ENCODE measurements around the gene BIRC3. TPM values are rescaled to one million over a fixed set of nuclear protein-coding genes. Genes with fewer than 3 reads are reported as not detected.

The BIRC3 gene
- total RNA-seq, 2 experiments from 2014 or later = 79.0 to 80.0 TPM

DNA sequence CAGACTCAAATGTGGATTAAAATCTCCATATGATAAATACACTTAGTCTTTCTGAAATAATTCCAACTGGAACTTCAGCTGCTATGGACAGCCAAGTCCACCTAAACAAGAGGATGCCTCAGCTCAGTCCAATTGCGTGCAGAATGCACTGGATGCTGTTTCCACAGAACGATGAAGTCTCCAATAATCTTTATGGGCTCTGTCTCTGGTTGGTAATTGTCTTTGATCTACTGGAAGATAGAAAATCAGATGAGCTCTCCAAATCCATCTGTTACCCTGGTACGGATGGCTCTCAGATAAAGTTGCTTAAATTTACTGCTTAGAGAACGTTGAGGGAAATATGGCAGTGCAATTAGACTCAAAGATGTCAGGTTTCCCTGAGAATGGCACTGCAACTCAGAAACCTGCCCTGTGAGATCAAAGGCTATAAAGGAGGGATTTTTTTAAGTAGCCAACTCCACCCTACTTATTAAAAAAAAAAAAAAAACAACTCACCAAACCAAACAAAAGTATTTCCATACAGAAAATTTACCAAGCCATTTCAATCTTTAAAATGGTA, 859 bp upstream of the BIRC3 start:
- Mint-ChIP-seq H3K36me3 (ENCODE audit: low read depth) (peaks cover 30% of the 10 kb centered on the region), H3K27me3 (no peaks in the 10 kb centered on the region), H3K4me3 (peak overlapping the region; percentile 94), H3K27ac (peak overlapping the region; percentile 91), H3K9me3 (no peaks in the 10 kb centered on the region), H3K4me1 (peaks cover 63% of the 10 kb centered on the region)
- POLR2A ChIA-PET = interaction anchor here (0.7 to 1.6 kb wide), 6 partner anchors 9 to 122 kb away, joined by 3 to 5 read pairs (median 3); no protein-coding TSS in a partner anchor
- CTCF ChIA-PET = interaction anchor here (1.0 to 15.8 kb wide), 6 partner anchors 9 to 28 kb away, joined by 3 to 158 read pairs (median 4); no protein-coding TSS in a partner anchor
- no peak for DNase-seq

- H3K27me3 Mint-ChIP-seq = no peaks in the 10 kb centered on the region
- H3K9me3 Mint-ChIP-seq = no peaks in the 10 kb centered on the region
- H3K27ac Mint-ChIP-seq = peak overlapping the region; percentile 91
- H3K4me1 Mint-ChIP-seq = peaks cover 70% of the 10 kb centered on the region
- H3K4me3 Mint-ChIP-seq = peak overlapping the region; percentile 94
- DNase-seq = no peak
- POLR2A ChIA-PET = interaction anchor here (0.6 to 4.0 kb wide), 12 partner anchors 11 to 243 kb away, joined by 3 to 45 read pairs (median 4); partner anchors contain the start of gene BIRC2
- H3K36me3 Mint-ChIP-seq (ENCODE audit: low read depth) = peaks cover 43% of the 10 kb centered on the region
- CTCF ChIA-PET = interaction anchor here (0.8 to 15.8 kb wide), 9 partner anchors 10 to 32 kb away, joined by 3 to 158 read pairs (median 4); no protein-coding TSS in a partner anchor
Measured at GRCh38 chr11:102317768-102318103, 452 bp downstream of the BIRC3 start.

GRCh38 chr11:102318469-102318868, 1.2 kb downstream of the BIRC3 start:
- ChIA-PET POLR2A (interaction anchor here (0.8 to 4.0 kb wide), 10 partner anchors 11 to 242 kb away, joined by 3 to 45 read pairs (median 4); partner anchors contain the start of gene BIRC2), CTCF (interaction anchor here (0.8 to 15.8 kb wide), 10 partner anchors 10 to 31 kb away, joined by 3 to 158 read pairs (median 4); no protein-coding TSS in a partner anchor)
- Mint-ChIP-seq H3K27me3 (no peaks in the 10 kb centered on the region), H3K4me3 (peak overlapping the region; percentile 94), H3K36me3 (ENCODE audit: low read depth) (peaks cover 46% of the 10 kb centered on the region), H3K27ac (peak overlapping the region; percentile 91), H3K9me3 (no peaks in the 10 kb centered on the region), H3K4me1 (peaks cover 66% of the 10 kb centered on the region)
- peak; percentile 64 for DNase-seq

DNA sequence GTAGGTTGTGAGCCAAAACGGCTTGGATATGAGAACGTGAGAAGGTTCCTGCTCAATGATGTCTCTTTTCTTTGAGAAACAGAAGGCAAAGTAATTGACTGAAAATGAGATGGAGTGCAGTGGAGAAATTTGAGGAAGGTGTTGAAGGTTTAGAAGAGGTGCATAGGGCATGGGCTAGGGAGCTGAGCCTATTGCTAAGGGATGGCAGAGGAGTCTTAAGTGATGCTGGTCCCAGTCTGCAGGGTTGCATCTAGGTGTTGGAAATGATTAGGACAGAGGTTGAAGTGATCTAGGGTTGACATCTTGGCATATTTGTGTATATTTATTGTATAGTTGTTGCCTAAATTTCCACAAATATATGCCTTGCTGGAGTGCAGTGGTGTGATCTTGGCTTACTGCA, 2.3 kb downstream of the BIRC3 start:
- Mint-ChIP-seq H3K4me3 (peak overlapping the region; percentile 94), H3K4me1 (peaks cover 66% of the 10 kb centered on the region), H3K27ac (peak overlapping the region; percentile 91), H3K27me3 (no peaks in the 10 kb centered on the region), H3K36me3 (ENCODE audit: low read depth) (peaks cover 50% of the 10 kb centered on the region), H3K9me3 (no peaks in the 10 kb centered on the region)
- ChIA-PET CTCF (interaction anchor here (0.8 to 15.8 kb wide), 5 partner anchors 10 to 347 kb away, joined by 3 to 158 read pairs (median 4); no protein-coding TSS in a partner anchor), POLR2A (interaction anchor here (1.8 to 4.0 kb wide), 5 partner anchors 12 to 132 kb away, joined by 5 to 45 read pairs (median 12); no protein-coding TSS in a partner anchor)
- DNase-seq = no peak

- Mint-ChIP-seq H3K4me3 (peak overlapping the region; percentile 94), H3K9me3 (no peaks in the 10 kb centered on the region), H3K27me3 (no peaks in the 10 kb centered on the region), H3K27ac (peak overlapping the region; percentile 91), H3K36me3 (ENCODE audit: low read depth) (peaks cover 55% of the 10 kb centered on the region), H3K4me1 (peaks cover 67% of the 10 kb centered on the region)
- ChIA-PET CTCF (interaction anchor here (0.8 to 15.8 kb wide), 6 partner anchors 10 to 346 kb away, joined by 3 to 158 read pairs (median 4); no protein-coding TSS in a partner anchor), POLR2A (interaction anchor here (1.8 to 4.0 kb wide), 5 partner anchors 13 to 131 kb away, joined by 5 to 45 read pairs (median 12); no protein-coding TSS in a partner anchor)
- no peak for DNase-seq
Measured at GRCh38 chr11:102320188-102320587, 2.9 kb downstream of the BIRC3 start.

- Mint-ChIP-seq H3K27ac (peak overlapping the region; percentile 91), H3K36me3 (ENCODE audit: low read depth) (peaks cover 55% of the 10 kb centered on the region), H3K4me1 (peaks cover 66% of the 10 kb centered on the region)
Measured at GRCh38 chr11:102320679-102321078, 3.4 kb downstream of the BIRC3 start.

GRCh38 chr11:102322560-102322959, 5.3 kb downstream of the BIRC3 start:
- DNase-seq = no peak
- H3K4me3 Mint-ChIP-seq = peak overlapping the region; percentile 70
- no peaks in the 10 kb centered on the region for H3K27me3 Mint-ChIP-seq
- ChIA-PET POLR2A (interaction anchor here (0.7 to 2.8 kb wide), 3 partner anchors 17 to 129 kb away, joined by 3 to 12 read pairs (median 4); no protein-coding TSS in a partner anchor), CTCF (interaction anchor here (0.6 to 15.8 kb wide), 7 partner anchors 13 to 129 kb away, joined by 3 to 158 read pairs (median 3); no protein-coding TSS in a partner anchor)
- H3K9me3 Mint-ChIP-seq = no peaks in the 10 kb centered on the region
- H3K36me3 Mint-ChIP-seq (ENCODE audit: low read depth) = peaks cover 66% of the 10 kb centered on the region
- H3K27ac Mint-ChIP-seq = peak overlapping the region; percentile 78
- peaks cover 61% of the 10 kb centered on the region for H3K4me1 Mint-ChIP-seq

More at GRCh38 chr11:102320679-102321078, 3.4 kb downstream of the BIRC3 start:
- no peak for DNase-seq
- Mint-ChIP-seq H3K4me3 (peak overlapping the region; percentile 94), H3K27me3 (no peaks in the 10 kb centered on the region), H3K9me3 (no peaks in the 10 kb centered on the region)
- ChIA-PET POLR2A (interaction anchor here (1.8 to 4.0 kb wide), 4 partner anchors 14 to 32 kb away, joined by 5 to 45 read pairs (median 10); no protein-coding TSS in a partner anchor), CTCF (interaction anchor here (0.6 to 15.8 kb wide), 6 partner anchors 11 to 178 kb away, joined by 4 to 158 read pairs (median 5); no protein-coding TSS in a partner anchor)

DNA sequence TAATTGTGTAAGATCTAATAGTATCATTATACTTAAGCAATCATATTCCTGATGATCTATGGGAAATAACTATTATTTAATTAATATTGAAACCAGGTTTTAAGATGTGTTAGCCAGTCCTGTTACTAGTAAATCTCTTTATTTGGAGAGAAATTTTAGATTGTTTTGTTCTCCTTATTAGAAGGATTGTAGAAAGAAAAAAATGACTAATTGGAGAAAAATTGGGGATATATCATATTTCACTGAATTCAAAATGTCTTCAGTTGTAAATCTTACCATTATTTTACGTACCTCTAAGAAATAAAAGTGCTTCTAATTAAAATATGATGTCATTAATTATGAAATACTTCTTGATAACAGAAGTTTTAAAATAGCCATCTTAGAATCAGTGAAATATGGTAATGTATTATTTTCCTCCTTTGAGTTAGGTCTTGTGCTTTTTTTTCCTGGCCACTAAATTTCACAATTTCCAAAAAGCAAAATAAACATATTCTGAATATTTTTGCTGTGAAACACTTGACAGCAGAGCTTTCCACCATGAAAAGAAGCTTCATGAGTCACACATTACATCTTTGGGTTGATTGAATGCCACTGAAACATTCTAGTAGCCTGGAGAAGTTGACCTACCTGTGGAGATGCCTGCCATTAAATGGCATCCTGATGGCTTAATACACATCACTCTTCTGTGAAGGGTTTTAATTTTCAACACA, 6.4 kb downstream of the BIRC3 start:
- H3K4me1 Mint-ChIP-seq = peaks cover 58% of the 10 kb centered on the region
- CTCF ChIA-PET = interaction anchor here (1.7 to 2.3 kb wide), 3 partner anchors 19 to 128 kb away, joined by 4 to 15 read pairs (median 5); no protein-coding TSS in a partner anchor
- peaks cover 70% of the 10 kb centered on the region for H3K36me3 Mint-ChIP-seq (ENCODE audit: low read depth)
- H3K27me3 Mint-ChIP-seq = no peaks in the 10 kb centered on the region
- POLR2A ChIA-PET = no interaction called here
- DNase-seq = no peak
- H3K9me3 Mint-ChIP-seq = no peaks in the 10 kb centered on the region
- no peak overlapping the region for H3K27ac Mint-ChIP-seq
- no peak overlapping the region for H3K4me3 Mint-ChIP-seq

GRCh38 chr11:102325088-102325487, 7.8 kb downstream of the BIRC3 start:
- POLR2A ChIA-PET = interaction anchor here (0.7 to 1.1 kb wide), 2 partner anchors 11 to 31 kb away, joined by 3 to 4 read pairs; no protein-coding TSS in a partner anchor
- Mint-ChIP-seq H3K27me3 (no peaks in the 10 kb centered on the region), H3K36me3 (ENCODE audit: low read depth) (peaks cover 70% of the 10 kb centered on the region), H3K4me1 (peaks cover 55% of the 10 kb centered on the region), H3K9me3 (no peaks in the 10 kb centered on the region), H3K27ac (no peak overlapping the region), H3K4me3 (no peak overlapping the region)
- CTCF ChIA-PET = interaction anchor here (0.7 to 2.3 kb wide), 6 partner anchors 14 to 174 kb away, joined by 3 to 15 read pairs (median 4); no protein-coding TSS in a partner anchor
- no peak for DNase-seq

DNA sequence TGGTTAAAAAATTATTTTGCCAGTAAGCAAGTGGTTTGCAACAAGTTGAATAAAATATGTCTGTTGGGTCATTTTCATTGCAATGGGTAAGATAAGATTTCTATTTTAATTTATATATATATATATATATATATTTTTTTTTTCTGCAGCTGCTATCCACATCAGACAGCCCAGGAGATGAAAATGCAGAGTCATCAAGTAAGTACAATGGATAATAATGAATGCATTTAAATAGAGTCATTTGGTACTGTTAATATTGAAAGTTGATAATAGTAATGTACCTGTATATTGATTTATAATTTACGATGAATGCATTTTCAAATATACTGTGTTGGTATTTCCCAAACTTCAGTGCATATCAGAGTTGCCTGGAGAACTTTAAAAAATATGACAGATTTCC, 11.5 kb downstream of the BIRC3 start:
- ChIA-PET POLR2A (no interaction called here), CTCF (no interaction called here)
- H3K27ac Mint-ChIP-seq = no peak overlapping the region
- H3K4me1 Mint-ChIP-seq = peaks cover 30% of the 10 kb centered on the region
- no peaks in the 10 kb centered on the region for H3K9me3 Mint-ChIP-seq
- H3K36me3 Mint-ChIP-seq (ENCODE audit: low read depth) = peaks cover 70% of the 10 kb centered on the region
- no peaks in the 10 kb centered on the region for H3K27me3 Mint-ChIP-seq
- no peak overlapping the region for H3K4me3 Mint-ChIP-seq
- DNase-seq = no peak

- ChIA-PET CTCF (no interaction called here), POLR2A (no interaction called here)
Measured at GRCh38 chr11:102330231-102330630, 12.9 kb downstream of the BIRC3 start.

DNA sequence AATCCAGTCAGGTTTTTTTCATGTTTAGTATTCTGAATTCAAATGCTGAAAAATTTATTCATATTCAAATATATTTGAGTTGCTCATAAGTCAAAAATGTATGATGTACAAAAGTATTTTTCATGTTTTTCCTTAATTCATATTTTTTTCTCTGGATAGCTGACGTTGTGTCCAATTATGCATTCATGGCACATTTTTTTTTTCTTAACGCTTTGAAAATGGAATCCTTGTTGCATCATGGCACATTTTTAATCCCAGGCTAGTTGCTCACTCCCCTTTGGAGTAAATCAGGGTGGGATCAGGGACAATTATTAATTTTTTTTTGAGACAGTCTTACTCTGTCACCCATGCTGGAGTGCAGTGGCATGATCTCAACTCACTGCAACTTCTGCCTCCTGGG, 14.1 kb downstream of the BIRC3 start:
- ChIA-PET CTCF (interaction anchor here (1.5 to 4.1 kb wide), 2 partner anchors 11 to 38 kb away, joined by 8 to 20 read pairs; no protein-coding TSS in a partner anchor), POLR2A (interaction anchor here (0.9 kb wide), 1 partner anchor 37 kb away, joined by 5 read pairs; no protein-coding TSS in a partner anchor)
- no peaks in the 10 kb centered on the region for H3K9me3 Mint-ChIP-seq
- no peak overlapping the region for H3K27ac Mint-ChIP-seq
- no peaks in the 10 kb centered on the region for H3K27me3 Mint-ChIP-seq
- peaks cover 14% of the 10 kb centered on the region for H3K4me1 Mint-ChIP-seq
- no peak overlapping the region for H3K4me3 Mint-ChIP-seq
- DNase-seq = no peak
- peaks cover 60% of the 10 kb centered on the region for H3K36me3 Mint-ChIP-seq (ENCODE audit: low read depth)

More at GRCh38 chr11:102330231-102330630, 12.9 kb downstream of the BIRC3 start:
- no peak overlapping the region for H3K4me3 Mint-ChIP-seq
- H3K27me3 Mint-ChIP-seq = no peaks in the 10 kb centered on the region
- no peaks in the 10 kb centered on the region for H3K9me3 Mint-ChIP-seq
- H3K36me3 Mint-ChIP-seq (ENCODE audit: low read depth) = peaks cover 65% of the 10 kb centered on the region
- no peak for DNase-seq
- peak overlapping the region; percentile 11 for H3K27ac Mint-ChIP-seq
- H3K4me1 Mint-ChIP-seq = peaks cover 20% of the 10 kb centered on the region

Data from activated CD4-positive, alpha-beta memory T cell treated with anti-CD3 and anti-CD28 coated beads, Interleukin-2, amount 10 ng/mL, durations not matched to agents 7 days and 5 days (primary cell).